HG02884 (cell line): ENCODE data around the gene ODF2.

Experiments used
- ATAC-seq: cut with Tn5 transposase; IDR thresholded peaks from one replicate; pipeline ENCODE4 v1.9.1; 2021; ENCODE audit warnings: mild to moderate bottlenecking, moderate library complexity; ENCODE audit not compliant: unreplicated experiment

The ODF2 gene

DNA sequence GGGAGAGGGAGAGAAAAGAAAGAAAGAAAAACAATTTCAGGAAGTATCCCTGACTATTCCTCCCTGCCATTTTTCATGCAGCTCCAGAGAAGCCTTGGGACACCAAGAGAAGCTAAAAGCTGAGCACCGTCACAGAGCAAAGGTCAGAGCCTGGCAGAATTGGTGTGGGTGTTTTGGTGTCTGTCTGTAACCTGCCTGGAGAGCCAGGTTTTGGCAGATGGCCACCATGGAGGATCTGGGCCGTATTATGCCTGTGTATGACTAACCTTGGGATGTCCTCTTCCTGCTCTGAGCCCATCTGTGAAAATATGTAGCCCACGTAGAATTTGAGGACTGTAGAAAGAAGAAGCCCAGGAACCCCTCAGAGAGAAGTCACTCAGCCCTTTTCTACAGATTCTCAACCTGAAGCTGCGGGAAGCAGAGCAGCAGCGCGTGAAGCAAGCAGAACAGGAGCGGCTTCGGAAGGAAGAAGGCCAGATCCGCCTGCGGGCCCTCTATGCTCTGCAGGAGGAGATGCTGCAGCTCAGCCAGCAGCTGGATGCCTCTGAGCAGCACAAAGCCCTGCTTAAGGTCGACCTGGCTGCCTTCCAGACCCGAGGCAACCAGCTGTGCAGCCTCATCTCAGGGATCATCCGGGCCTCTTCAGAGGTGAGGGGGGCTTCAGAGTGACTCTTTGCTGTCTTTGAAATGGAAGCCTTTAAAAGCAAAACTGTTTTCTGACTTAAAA lies 67.6 kb downstream of the ODF2 start:
- ATAC-seq = no peak

DNA sequence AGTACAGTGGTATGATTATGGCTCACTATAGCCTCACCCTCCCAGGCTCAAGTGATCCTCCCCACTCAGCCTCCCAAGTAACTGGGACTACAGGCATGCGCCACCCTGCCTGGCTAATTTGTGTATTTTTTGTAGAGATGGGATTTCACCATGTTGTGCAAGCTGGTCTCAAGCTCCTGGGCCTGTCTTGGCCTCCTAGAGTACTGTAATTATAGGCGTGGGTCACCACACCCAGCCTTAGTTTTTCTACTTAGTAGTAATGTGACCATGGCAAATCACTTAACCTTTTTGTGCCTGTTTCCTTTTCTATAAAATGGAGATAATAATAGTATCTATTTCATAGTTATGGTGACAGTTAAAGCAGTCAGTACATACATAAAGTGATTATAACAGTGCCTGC lies 70.9 kb downstream of the ODF2 start:
- ATAC-seq = no peak

- ATAC-seq = no peak
These were observed 72.8 kb downstream of the ODF2 start for GRCh38 chr9:128528445-128529160.

DNA sequence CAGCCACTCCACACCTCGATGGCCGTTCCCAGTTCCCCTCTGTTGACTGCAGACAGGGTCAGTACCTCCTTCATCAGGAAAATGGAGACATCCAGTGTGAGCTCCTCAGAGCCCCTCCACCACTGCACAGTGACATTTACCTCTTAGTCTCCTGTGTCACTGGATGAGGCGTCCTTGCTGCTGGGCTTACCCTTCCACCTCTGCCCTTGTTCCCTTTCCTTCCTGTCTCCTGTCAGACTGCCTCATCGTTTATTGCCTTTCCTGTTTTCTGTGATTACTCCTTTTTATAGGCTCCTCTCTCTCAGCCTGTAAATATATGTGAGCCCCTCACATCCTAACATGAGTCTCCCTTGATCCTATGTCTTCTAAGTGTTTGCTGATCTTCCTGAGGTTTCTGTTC lies 73.4 kb downstream of the ODF2 start:
- no peak for ATAC-seq

DNA sequence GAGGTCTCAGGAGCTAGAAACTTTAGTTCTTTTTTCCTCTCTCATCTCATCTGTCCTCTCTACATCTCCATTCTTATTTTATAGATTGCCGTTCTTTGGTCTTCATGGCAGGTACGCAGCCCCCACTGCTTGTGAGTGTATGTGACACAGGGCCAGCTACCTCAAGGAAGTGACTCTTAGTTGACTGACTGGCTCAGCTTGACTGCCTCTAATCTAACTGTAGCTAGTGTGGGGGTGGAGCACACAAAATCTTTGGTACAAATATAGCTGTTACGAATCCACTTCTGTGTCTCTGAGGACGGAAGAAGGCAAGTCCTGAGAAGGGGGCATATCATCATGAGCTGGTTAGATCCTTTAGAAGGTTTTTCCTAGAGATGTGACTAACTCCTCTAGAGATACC lies 76.8 kb downstream of the ODF2 start:
- ATAC-seq = no peak

DNA sequence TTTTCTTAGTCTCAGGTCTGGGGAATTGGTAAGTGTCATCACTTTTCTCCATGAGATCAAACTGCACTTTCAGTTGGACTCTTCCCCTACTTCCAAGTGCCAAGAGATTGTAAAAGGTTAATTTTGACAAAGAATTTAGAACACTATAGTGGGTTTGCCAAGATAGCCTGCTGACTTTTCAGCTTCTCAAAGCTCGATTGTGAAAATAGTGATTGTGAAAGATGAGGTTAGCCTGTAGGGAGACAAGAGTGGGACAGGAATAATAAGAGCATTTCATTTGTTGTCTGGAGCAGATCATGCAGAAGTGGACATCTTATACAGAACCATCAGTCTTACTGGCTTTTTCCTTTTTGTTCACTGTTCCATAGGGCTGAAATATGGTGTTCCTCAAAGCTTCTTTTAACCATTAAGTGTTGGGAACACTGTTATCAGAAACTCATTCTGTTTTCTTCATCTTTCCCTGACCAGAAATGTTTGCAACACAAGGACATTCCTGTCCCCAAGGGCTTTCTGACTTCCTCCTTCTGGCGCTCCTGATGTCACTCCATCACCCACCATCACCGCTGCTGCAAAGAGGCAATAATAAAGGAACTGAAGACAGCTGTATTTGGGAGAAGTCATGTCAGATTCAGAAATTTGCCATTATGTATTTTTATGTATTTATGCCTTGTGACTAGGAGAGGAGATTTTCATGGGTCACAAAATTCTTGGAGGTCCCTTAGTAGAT lies 85.0 kb downstream of the ODF2 start:
- ATAC-seq = no peak

- no peak for ATAC-seq
These were observed 90.7 kb downstream of the ODF2 start for GRCh38 chr9:128546504-128546903.

- ATAC-seq = no peak
These were observed 93.1 kb downstream of the ODF2 start for GRCh38 chr9:128548876-128549275.

DNA sequence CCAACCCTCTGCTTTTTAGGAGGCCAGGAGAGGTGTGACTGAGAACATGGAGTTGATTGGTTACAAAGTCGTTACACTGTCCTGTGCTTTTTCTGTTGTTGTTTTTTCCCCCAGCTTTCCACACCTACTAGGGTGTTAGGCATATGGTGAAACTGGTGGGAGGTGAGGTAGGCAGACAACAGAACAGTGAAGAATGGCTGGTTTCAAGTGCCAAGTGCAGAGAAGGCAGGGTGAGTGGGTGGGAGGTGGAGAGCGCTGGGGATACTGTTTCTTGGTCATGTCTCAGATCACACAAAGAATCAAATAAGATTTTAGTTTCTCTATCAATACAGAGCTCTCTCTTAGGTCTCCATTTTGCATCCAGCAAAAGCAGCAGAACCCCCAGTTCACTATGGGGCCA lies 94.4 kb downstream of the ODF2 start:
- ATAC-seq = no peak
